NCI-H69 (cell line): ENCODE measurements around the gene CLTCL1.
"Not testable (repeated sequence)": the region's sequence is repeated elsewhere in the genome, so short reads cannot be mapped to it uniquely, and the experiment has no call there.

Experiments used
- DNase-seq: peaks from one replicate; lab custom pipeline; 2025; lab: John Stamatoyannopoulos, UW

CLTCL1 gene

GRCh38 chr22:19291580-19292457, at the start of gene CLTCL1:
Gene CLTCL1, minus strand, starts transcription at chr22:19291719. Its CDS starts 78 bp downstream, at chr22:19291641.
- peak; percentile 89 for DNase-seq

- no peak for DNase-seq
Measured at GRCh38 chr22:19337137-19337536, 45.6 kb upstream of the CLTCL1 start.

- no peak for DNase-seq
Measured at GRCh38 chr22:19336133-19337075, 44.9 kb upstream of the CLTCL1 start.

- DNase-seq = no peak
Measured at GRCh38 chr22:19331975-19332374, 40.5 kb upstream of the CLTCL1 start.

GRCh38 chr22:19331474-19331873, 40.0 kb upstream of the CLTCL1 start:
- DNase-seq = no peak

GRCh38 chr22:19330865-19331418, 39.4 kb upstream of the CLTCL1 start:
- DNase-seq = no peak

GRCh38 chr22:19330205-19330604, 38.7 kb upstream of the CLTCL1 start:
- DNase-seq = not testable (repeated sequence)

GRCh38 chr22:19329454-19329853, 37.9 kb upstream of the CLTCL1 start:
- no peak for DNase-seq

GRCh38 chr22:19325296-19325948, 33.9 kb upstream of the CLTCL1 start:
- DNase-seq = no peak

GRCh38 chr22:19323420-19323819, 31.9 kb upstream of the CLTCL1 start:
- DNase-seq = not testable (repeated sequence)

- no peak for DNase-seq
Measured at GRCh38 chr22:19321757-19322156, 30.2 kb upstream of the CLTCL1 start.

GRCh38 chr22:19320136-19320535, 28.6 kb upstream of the CLTCL1 start:
- not testable (repeated sequence) for DNase-seq

- DNase-seq = no peak
Measured at GRCh38 chr22:19319281-19319680, 27.8 kb upstream of the CLTCL1 start.

GRCh38 chr22:19317865-19318264, 26.3 kb upstream of the CLTCL1 start:
- no peak for DNase-seq

- DNase-seq = no peak
Measured at GRCh38 chr22:19307872-19308271, 16.4 kb upstream of the CLTCL1 start.

GRCh38 chr22:19306535-19306934, 15.0 kb upstream of the CLTCL1 start:
- DNase-seq = not testable (repeated sequence)

GRCh38 chr22:19304547-19304946, 13.0 kb upstream of the CLTCL1 start:
- DNase-seq = no peak

GRCh38 chr22:19303785-19304184, 12.3 kb upstream of the CLTCL1 start:
- no peak for DNase-seq

GRCh38 chr22:19295733-19296132, 4.2 kb upstream of the CLTCL1 start:
- DNase-seq = no peak

- DNase-seq = peak; percentile 61
Measured at GRCh38 chr22:19292458-19293230, 1.1 kb upstream of the CLTCL1 start.

- peak; percentile 70 for DNase-seq
Measured at GRCh38 chr22:19291218-19291579, 320 bp downstream of the CLTCL1 start.
